Activated CD8-positive, alpha-beta memory T cell treated with anti-CD3 and anti-CD28 coated beads, Interleukin-2, amount 50 U/mL, for 1 hour (primary cell): Measurements from ENCODE around the gene IRX6.

Experiments used
- DNase-seq: peaks from one replicate; pipeline ENCODE4 v3.0.0-alpha.2; 2020; ENCODE audit errors: extremely low read depth

IRX6 gene

GRCh38 chr16:55323637-55324271, at the start of gene IRX6:
Gene IRX6 (plus strand): TSS chr16:55324203. CDS start chr16:55325092, 889 bp downstream.
- no peak for DNase-seq

GRCh38 chr16:55274391-55274790, 49.6 kb upstream of the IRX6 start:
- no peak for DNase-seq

DNA sequence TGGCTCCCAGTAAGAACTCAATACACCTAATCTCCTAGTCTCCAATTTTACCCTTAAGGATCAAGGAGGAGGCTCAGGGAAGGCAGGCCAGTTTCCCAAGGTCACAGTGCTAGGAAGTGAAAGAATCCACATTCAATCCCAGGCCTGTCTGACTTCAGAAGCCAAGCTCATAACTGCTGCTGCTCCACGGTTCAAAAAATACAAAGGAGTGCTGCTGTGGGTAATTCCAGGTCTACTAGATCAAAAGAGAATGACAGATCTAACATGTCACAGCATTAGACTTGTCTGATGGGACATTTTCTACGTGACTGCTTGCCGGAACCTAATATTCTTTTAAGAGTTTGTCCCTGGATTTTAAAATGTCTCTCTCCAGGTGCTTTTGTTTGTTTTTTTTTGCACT, 48.8 kb upstream of the IRX6 start:
- no peak for DNase-seq

- DNase-seq: no peak
Measured at GRCh38 chr16:55275869-55276268, 48.1 kb upstream of the IRX6 start.

DNA sequence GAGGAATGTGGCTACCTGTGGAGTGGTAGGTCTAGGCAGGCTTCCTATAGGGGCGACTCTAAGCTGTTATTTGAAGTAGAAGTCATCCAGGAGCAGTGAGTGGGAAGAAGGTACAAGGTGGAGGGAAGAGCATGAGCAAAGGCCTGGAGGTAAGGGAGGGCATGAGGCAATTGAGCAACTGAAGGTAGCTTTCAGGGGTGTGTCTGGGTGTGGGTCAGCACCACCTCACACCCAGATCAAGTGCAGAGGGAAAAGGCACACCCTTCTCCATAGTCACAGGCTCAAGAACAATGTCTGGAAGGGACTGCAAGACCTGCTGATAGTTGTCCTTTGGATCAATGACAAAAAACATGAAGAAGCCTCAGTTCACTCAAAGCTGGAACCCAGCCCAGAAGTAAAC, 46.5 kb upstream of the IRX6 start:
- no peak for DNase-seq

GRCh38 chr16:55279598-55279997, 44.4 kb upstream of the IRX6 start:
- DNase-seq: no peak

DNA sequence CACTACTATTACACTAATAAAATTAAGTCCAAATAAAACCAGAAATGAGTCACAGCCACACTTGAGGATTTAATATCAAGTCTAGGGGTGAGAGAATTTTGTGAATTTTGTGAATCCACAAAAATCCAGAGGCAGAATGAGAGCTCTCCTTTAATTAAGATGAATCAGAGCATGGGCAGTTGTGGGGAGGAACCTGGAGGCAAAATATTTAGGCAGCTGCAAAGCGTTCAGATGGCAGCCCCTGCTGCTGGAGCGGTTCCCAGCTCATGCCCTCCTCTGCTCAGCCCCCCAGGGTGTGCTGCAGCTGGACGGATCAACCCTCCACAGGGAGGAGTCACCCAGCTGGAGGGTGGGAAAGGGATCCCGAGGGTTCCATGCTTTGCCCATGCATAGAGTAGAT, 43.4 kb upstream of the IRX6 start:
- no peak for DNase-seq

DNA sequence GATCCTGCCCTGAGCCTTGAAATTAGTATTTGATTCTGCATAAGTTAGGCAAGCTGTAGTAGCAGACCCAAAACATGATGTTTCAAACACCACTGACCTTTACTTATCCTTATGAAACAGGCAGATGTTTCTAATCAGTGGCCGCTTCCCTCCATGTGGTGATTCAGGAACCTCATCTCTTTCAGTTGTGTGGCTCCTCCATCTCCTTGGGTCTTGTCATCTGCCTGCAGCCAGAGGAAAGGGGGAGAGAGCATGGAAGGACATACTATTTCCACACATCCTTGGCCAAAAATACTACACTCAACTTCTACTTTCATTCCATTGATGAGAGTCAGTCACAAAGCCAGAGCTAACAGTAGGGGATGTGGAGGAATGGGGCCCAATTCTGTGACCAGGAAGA, 41.6 kb upstream of the IRX6 start:
- DNase-seq: no peak

GRCh38 chr16:55283812-55284717, 39.9 kb upstream of the IRX6 start:
- DNase-seq: no peak

- DNase-seq: no peak
Measured at GRCh38 chr16:55284718-55285099, 39.3 kb upstream of the IRX6 start.

GRCh38 chr16:55285586-55285985, 38.4 kb upstream of the IRX6 start:
- no peak for DNase-seq

GRCh38 chr16:55289353-55289752, 34.6 kb upstream of the IRX6 start:
- no peak for DNase-seq

DNA sequence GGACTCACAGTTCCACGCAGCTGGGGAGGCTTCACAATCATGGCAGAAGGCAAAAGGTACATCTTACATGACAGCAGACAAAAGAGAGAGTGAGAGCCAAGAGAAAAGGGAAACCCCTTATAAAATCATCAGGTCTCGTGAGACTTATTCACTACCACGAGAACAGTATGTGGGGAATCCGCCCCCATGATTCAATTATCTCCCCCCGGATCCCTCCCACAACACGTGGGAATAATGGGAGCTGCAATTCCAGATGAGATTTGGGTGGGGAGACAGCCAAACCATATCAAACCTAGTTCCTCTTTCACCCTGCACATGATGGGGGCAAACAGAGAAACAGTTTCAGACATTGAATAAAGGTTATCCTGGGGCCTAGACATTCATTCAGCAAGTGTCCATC, 32.2 kb upstream of the IRX6 start:
- DNase-seq: no peak

GRCh38 chr16:55292491-55292890, 31.5 kb upstream of the IRX6 start:
- no peak for DNase-seq

DNA sequence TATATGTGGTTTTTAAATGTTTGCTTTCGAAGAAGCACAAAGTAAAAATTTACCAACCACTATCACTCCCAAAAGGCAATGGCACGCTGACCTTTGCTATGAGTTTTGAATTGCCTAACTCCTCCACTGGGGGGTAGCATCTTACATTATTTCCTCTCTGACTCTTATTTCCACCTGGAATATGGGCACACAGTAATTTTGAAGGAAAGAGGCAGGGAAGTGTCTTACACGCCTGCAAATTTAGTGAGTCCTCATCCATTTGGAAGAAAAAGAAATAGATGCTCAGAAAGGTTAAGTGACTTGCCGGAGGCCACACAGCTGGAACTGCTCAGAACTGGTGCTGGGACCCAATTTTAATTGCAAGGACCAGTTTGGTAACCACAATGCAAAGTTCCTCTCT, 29.9 kb upstream of the IRX6 start:
- no peak for DNase-seq

GRCh38 chr16:55294931-55295342, 29.1 kb upstream of the IRX6 start:
- DNase-seq: no peak

DNA sequence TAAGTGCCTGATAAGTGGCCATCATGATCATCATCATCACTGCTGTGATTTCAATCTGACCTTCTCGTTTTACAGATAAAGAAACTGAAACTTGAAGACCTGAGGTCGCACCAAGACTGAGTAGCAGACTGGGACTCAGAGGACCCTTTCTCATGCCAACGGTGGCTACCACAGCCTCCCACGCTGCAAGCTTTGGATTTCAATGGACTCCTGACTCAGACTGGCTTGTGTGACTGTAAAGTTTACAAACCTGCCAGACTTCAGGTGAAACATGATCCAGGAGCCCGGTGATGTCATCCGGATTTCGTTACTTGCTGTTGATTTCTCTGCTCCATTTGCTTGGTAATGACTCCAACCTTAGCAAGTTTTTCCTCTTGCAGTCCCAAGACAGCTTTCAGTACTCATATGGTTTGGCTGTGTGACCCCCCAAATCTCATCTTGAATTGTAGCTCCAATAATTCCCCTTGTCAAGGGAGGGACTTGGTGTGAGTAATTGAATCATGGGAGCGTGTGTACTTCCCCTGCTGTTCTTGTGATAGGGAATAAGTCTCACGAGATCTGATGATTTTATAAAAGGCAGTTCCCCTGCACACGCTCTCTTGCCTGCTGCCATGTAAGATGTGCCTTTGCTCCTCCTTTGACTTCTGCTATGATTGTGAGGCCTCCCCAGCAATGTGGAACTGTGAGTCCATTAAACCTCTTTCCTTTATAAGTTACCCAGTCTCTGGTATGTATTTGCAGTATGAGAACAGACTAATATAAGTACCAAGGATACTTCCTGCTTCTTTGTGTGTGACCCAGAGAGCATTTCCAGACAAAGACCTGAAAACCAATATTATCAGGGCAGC, 26.7 kb upstream of the IRX6 start:
- DNase-seq: no peak

- no peak for DNase-seq
Measured at GRCh38 chr16:55297910-55298479, 26.0 kb upstream of the IRX6 start.

DNA sequence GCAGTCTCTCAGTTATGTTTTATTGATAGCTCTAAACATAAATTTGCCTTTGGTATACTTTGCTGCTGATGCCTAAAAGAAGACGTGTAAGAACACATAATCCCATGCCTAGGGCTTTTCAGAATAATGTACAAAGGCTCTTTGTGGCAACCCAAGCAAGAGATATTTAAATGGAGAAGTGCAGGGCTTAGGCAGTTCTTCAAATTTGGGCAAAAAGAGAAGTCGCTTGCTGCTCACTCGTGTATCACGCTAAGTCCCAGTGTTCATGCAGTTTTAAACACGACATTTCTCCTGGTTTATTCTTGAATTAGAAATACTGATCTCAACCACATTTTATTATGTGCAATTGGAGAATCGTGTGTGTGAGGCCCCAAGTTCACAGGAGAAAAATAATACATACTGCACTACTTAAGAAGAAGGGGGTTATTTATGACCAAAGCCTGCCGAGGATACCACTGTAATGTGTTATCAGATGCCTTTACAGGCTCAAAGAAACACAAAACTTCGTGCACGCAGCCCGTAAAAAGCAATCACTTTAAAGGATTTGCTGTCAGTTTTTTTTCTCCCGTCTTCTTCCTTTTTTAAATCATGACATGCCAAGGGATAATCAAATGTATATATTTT, 22.5 kb upstream of the IRX6 start:
- no peak for DNase-seq

DNA sequence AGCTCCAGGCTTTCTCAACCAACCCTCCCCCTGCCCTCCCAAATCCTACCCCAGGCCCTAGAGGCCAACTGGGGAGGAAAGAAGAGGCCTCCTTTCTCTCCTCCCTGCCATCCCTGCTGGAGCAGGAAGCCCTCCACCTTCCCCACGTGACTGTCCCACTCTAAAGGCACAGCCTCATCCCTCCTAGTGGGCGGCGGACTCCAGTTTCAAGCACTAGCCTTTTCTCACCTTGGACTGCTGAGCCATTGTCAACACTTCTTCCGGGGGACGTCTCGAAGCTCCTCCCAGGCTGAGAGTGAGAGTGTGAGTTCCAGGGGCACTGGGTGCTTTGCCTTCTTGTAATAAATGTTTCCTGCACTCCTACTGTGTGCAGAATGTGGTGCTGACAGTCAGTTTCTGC, 21.4 kb upstream of the IRX6 start:
- no peak for DNase-seq

- no peak for DNase-seq
Measured at GRCh38 chr16:55308973-55309372, 15.0 kb upstream of the IRX6 start.

DNA sequence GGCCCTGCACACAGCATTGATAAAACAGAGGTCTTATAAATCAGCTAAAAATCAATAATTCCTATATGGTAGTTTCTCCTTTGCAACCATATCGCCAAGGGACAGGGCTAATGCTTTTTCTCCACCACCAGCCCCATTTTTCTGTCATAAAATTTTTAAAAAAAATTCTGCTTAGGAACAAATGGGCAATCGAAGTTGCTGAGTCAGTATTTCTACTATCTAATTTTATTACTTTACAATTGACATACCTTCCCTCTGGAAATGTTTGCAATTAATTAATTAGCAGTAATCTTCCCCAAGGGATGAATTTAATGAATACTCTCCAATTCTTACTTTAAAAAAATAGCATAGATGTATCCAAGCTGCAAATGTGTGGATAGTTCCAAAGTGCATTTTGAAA, 1.7 kb upstream of the IRX6 start:
- no peak for DNase-seq
